HG03159 (cell line): ENCODE results near the gene TCP1.
"Not testable (repeated sequence)": the region's sequence is repeated elsewhere in the genome, so short reads cannot be mapped to it uniquely, and the experiment has no call there.

ENCODE experiments used
- ATAC-seq: cut with Tn5 transposase; IDR thresholded peaks from one replicate; pipeline ENCODE4 v1.9.1; 2021; ENCODE audit warnings: mild to moderate bottlenecking, moderate library complexity; ENCODE audit not compliant: unreplicated experiment

The TCP1 gene

DNA sequence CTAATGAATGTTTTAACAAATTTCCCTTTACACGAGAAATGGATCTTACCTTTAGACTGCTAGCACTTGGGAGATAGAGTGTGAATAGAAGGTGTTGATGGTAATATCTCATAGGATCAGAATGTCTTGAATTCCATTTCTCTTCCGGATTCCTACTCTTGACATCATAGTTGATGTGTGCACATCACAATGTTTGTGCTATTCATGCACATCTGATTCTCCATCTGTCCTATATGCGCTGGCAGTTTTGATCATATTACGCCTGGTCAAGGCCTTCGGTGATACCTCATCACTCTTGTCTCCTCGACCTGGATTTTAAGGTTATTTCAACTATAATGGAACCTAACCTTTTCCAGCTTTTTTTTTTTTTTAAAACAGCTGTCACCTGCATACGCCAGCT, 44.3 kb downstream of the TCP1 start:
- no peak for ATAC-seq

DNA sequence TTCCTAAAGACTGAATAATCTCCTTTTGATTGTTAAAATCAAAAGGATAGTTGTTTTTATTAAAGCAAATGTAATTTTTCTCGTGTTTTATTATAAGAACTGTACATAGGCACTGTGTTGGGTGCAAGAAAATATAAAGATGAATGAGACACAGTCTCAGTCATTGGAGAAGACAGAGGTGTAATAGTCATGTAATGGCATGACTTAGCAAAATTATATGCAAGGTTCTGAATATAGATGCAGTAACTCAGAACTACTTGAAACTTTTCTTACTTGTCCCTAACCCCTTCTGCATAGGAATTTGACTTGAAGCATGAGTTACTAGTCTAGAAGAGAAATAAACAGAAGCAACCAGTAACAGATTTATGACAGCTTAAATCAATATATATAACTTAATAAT, 47.2 kb downstream of the TCP1 start:
- ATAC-seq, result no peak

DNA sequence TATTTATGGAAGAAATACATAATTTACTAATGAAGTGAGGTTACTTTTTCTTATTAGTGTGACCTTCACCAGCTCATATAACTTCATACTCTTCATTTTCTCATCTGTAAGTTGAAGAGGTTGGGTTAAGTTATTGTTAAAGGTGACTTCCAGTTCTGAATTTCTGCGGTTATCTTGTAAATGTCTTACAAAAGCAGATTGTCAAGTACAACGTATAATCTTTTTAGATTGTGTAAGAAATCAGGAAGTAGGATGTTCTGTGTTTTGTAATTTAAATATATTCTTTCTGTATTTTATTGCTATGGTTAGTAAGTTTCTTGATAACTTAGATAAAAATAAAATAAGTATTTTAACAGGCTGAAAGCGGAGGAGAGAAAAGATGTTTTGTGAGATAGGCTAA, 50.1 kb downstream of the TCP1 start:
- ATAC-seq, result no peak

DNA sequence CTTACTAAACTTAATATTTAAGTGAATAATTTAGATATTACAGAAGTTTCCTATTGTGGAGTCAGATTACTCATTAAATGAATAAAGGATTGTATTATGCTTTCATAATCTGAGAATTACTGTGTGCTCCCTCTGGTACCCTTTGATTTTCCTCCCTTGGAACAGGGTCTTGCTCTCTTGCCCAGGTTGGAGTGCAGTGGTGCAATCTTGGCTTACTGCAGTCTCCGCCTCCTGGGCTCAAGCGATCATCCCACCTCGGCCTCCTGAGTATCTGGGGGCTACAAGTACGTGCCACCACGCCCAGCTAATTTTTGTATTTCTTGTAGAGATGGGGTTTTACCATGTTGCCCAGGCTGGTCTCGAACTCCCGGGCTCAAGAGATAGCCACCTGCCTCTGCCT, 52.5 kb downstream of the TCP1 start:
- ATAC-seq, result no peak

DNA sequence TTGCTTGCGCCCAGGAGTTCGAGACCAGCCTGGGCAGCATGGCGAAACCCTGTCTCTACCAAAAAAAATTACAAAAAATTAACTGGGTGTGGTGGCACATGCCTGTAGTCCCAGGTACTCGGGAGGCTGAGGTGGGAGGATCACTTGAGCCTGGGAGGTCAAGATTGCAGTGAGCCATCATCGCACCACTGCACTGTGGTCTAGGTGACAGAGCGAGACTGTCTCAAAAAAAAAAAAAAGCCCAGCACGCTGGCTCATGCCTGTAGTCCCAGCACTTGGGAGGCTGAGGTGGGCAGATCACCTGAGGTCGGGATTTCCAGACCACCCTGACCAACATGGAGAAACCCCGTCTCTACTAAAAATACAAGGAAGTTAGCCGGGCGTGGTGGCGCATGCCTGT, 56.0 kb downstream of the TCP1 start:
- ATAC-seq, result not testable (repeated sequence)

DNA sequence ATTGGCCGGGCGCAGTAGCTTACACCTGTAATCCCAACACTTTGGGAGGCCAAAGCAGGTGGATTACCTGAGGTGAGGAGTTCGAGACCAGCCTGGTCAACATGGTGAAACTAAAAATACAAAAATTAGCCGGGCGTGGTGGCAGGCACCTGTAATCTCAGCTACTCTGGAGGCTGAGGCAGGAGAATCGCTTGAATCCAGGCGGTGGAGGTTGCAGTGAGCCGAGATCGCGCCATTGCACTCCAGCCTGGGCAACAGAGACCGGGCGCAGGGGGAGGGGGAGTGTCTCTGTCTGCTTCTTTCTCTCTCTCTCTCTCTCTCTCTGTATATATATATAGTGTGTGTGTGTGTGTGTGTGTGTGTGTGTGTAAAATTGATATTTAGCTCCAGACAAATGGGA, 56.9 kb downstream of the TCP1 start:
- ATAC-seq, result not testable (repeated sequence)

DNA sequence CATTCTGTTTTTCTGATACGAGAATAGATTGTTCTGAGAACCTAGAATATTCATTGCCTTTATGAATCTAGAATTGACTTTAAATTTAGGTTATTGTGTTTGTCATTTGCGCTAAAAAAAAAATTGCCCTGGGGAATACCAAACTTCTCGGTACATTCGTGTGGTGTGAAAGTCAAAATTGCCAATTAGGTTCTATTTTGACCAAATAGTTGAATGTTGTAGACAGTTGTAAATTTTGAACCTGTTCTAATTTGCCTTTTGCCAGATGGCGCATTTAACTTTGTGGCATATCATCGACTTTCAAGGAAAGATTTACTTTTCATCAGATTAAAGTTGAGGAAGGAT, 59.1 kb downstream of the TCP1 start:
- no peak for ATAC-seq

DNA sequence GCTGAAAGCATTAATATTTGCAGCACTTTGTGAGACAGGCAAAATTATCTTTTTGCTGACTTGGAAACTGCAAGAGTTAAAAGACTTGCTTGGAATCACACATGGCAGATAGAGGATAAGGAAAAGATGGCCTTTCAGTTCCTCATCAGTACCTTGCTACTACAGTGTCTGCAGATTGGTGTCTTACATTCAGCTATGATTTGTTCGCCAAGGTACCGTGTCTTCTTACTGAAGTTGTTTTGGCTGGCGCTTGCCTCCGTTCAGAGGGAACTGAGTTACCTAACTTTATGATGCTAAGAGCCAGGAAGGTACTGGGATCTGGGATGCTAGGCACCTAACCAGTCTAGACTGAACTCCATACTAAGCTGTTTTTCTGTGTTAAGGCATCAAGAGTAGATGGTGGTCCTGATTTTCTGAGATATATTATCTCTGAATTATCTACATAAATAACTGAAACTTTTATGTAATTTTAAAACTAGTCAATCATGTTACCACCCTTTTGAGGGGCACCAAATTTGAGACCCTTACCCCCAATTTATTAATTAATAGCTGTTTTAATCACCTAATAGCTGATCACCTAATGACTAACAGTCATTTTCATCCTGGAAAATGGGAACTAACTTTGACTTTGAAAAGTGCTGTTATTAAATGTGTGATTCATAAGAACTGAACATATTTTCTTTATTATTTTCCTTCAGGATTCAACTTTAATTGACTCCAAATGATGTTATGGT, 59.6 kb downstream of the TCP1 start:
- no peak for ATAC-seq

DNA sequence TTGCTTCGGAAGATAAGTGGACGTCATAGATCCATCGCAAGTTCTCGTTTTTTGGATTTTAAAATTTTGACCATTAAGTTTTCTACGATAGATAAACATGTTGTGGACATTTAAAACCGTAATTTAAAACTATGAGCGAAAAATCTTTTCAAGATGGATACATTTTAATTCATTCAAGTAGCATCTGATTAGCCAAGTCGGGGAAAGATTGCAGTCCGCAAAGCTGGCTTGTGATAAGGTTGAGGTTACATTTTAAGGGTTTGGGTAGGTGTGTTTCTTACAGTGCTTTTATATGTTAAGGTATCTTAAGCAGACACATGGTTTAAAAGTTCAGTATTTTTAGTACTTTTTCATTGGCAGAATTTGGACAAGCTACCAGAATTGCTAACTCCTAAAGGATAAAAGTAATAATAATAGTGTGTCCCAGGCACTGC, 60.9 kb downstream of the TCP1 start:
- ATAC-seq, result no peak
